Psoas muscle (tissue), 8 donors: ENCODE data around the gene CDH7. TPM values are rescaled to one million over a fixed set of nuclear protein-coding genes. Genes with fewer than 3 reads are reported as not detected.

ENCODE experiments used
- ATAC-seq, 4 donors: fragments of 200-7000 bp; cut with Tn5 transposase; one replicate each; pipeline ENCODE4 v1.9.1; 2020; ENCODE audit warnings: moderate library complexity in 3 of 4, mild to moderate bottlenecking in 2 of 4
- DNase-seq, 2 donors: peaks; one replicate each; pipeline ENCODE4 v3.0.0-alpha.2; 2020
- H3K27ac ChIP-seq: fragments of 200-600 bp; one replicate; pipeline ENCODE4 v1.8.0; 2022
- H3K27me3 ChIP-seq, 3 donors: fragments of 200-600 bp in 1 of 3; one replicate each; pipeline versions ENCODE4 v1.6.1 to v1.8.0; 2013 to 2022; ENCODE audit warnings: low read length in 2 of 3, mild to moderate bottlenecking in 2 of 3, moderate library complexity in 1 of 3; ENCODE audit not compliant: insufficient read depth in 3 of 3
- H3K36me3 ChIP-seq, 2 donors: fragments of 200-600 bp in 1 of 2; one replicate each; pipeline versions ENCODE4 v1.6.1 to v1.8.0; 2013 to 2022; ENCODE audit warnings: low read depth in 1 of 2, mild to moderate bottlenecking in 1 of 2, moderate library complexity in 1 of 2; ENCODE audit not compliant: insufficient read depth in 1 of 2
- H3K4me1 ChIP-seq: fragments of 200-600 bp; one replicate; pipeline ENCODE4 v1.8.0; 2022
- H3K4me3 ChIP-seq: fragments of 200-600 bp; one replicate; pipeline ENCODE4 v1.8.0; 2022; ENCODE audit warnings: mild to moderate bottlenecking
- H3K9me3 ChIP-seq: fragments of 200-600 bp; one replicate; pipeline ENCODE4 v1.8.0; 2022
- WGBS, 3 donors: extraction: QIAGEN DNeasy Blood & Tissue Kit; methylation state at CpG; one replicate each; pipeline versions ENCODE4 v1.1.6 to v1.1.7; 2013; 5-methylcytosine and 5-hydroxymethylcytosine counted together
- intact Hi-C, 2 donors: fragments of 100-400 bp; cut with DNase I; formaldehyde crosslinking; loops; one replicate each; pipeline versions ENCODE4 v1.11.0 to v1.14.2; 2022
- long read RNA-seq, 2 donors: library from polyadenylated mRNA; unstranded; transcript quantifications; one replicate each; pipeline ENCODE4 v2.0.0, GENCODE V29; 2021
- polyA plus RNA-seq, 3 donors: library from polyadenylated mRNA; stranded (reverse); fragments of 200-250 nt; gene quantifications; one replicate each; pipeline ENCODE4 v1.2.3, GENCODE V29; 2013
- total RNA-seq, 4 donors: library from RNA; stranded (reverse); fragmentation: NEBNext Ultra II Directional in 2 of 4; extraction: Animal tissue kit (Norgen Biotek cat#: 25700) in 2 of 4; gene quantifications; one replicate each; pipeline versions ENCODE4 v1.2.1 to v1.2.4, GENCODE V29; 2021 to 2023
- TF ChIP-seq, protein P1 (sequence below): fragments of 200-600 bp; IDR thresholded peaks from one replicate; pipeline ENCODE4 v1.8.0; 2022; ENCODE audit warnings: antibody characterized with exemption
- donor health status: healthy with polysubstance abuse.
- donor health status: DM: no; HTN: no; CAD: no; lungs with moderate emphysema.
- donor health status: Bipolar disorder and iron deficiency.
- donor health status: healthy.
- donor health status: DM: yes; HTN: yes; CAD: no.
- donor health status: DM: no; HTN: no; CAD: no.
- donor health status: DM: no; HTN: no; CAD: no.
- donor health status: DM: yes; HTN: yes; CAD: no.

The CDH7 gene
- total RNA-seq: not detected
- polyA plus RNA-seq: under 1 TPM in 1 of 3 donors, not detected in 2; under 0.01 TPM
- long read RNA-seq, donor 1: 0 reads
- long read RNA-seq, donor 2: 0 reads

GRCh38 chr18:65750389-65751154, at the start of gene CDH7:
TSS of gene CDH7 (plus strand) at chr18:65751012. CDS start at chr18:65762843, 11,831 bp downstream.
- WGBS, 3 donors: 0 to 1% (median 1%) methylated on average over 56 to 85 of the region's 85 CpGs
- H3K27ac ChIP-seq: no peak within 1 kb of the TSS
- no peaks in the 10 kb centered on the region for H3K9me3 ChIP-seq
- intact Hi-C loops: no loop called here
- H3K4me1 ChIP-seq: no peaks in the 10 kb centered on the region
- DNase-seq (peak in 1 of 2 donors; percentile 49), ATAC-seq (no peak)
- H3K27me3 ChIP-seq: peaks cover 0 to 26% (median 7%) of the 10 kb centered on the region in 3 donors
- TF ChIP-seq, protein P1, sequence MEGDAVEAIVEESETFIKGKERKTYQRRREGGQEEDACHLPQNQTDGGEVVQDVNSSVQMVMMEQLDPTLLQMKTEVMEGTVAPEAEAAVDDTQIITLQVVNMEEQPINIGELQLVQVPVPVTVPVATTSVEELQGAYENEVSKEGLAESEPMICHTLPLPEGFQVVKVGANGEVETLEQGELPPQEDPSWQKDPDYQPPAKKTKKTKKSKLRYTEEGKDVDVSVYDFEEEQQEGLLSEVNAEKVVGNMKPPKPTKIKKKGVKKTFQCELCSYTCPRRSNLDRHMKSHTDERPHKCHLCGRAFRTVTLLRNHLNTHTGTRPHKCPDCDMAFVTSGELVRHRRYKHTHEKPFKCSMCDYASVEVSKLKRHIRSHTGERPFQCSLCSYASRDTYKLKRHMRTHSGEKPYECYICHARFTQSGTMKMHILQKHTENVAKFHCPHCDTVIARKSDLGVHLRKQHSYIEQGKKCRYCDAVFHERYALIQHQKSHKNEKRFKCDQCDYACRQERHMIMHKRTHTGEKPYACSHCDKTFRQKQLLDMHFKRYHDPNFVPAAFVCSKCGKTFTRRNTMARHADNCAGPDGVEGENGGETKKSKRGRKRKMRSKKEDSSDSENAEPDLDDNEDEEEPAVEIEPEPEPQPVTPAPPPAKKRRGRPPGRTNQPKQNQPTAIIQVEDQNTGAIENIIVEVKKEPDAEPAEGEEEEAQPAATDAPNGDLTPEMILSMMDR: no peak
- peak within 1 kb of the TSS; percentile 47 for H3K4me3 ChIP-seq
- no peaks in the 10 kb centered on the region for H3K36me3 ChIP-seq

DNA sequence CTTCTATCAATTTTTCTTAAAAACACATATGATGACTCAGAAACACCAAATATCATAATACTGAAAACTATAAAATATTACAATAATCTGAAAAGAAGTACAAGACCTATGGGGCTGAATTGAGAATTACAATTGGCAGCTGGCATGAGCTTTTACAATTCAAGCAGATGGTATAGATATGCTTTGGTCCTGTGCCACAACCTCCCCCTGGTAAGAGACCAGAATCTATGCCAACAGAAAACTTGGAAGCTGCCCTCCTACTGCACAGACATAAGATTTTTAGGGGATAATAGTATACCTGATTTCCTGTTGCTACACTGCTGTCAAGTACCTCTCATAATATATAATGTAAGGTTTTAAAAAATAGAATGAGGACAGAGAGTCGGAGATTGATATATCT, 46.8 kb upstream of the CDH7 start:
- H3K9me3 ChIP-seq: no peaks in the 10 kb centered on the region
- intact Hi-C loops: no loop called here
- no peak overlapping the region for H3K4me3 ChIP-seq
- TF ChIP-seq, protein P1: no peak
- WGBS, 3 donors: 84 to 91% (median 87%) methylated on average over 1 of the region's 1 CpG
- DNase-seq: no peak
- no peaks in the 10 kb centered on the region for H3K27me3 ChIP-seq
- H3K36me3 ChIP-seq: no peaks in the 10 kb centered on the region
- ATAC-seq: no peak
- H3K4me1 ChIP-seq: no peaks in the 10 kb centered on the region
- H3K27ac ChIP-seq: no peak overlapping the region

DNA sequence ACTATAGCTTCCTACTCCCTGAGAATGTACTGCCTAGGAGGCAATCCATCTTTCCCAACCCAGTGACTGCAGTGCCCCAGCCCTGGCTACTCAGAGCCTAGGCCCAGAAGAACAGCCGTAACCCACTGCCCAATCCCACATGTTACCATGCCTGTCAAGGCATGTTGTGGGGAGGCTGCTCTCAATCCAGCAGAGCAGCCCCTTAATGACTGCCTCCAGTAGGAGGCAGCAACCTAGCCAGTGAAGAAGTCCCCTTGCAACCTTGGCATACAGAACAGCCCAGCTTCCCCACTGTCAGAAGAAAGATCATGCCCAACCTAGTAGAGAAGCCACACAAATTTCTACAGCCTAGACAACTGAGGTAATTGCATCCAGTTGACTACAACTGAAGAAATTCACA, 44.2 kb upstream of the CDH7 start:
- 43 to 94% (median 93%) methylated on average over 1 of the region's 1 CpG for WGBS, 3 donors
- no peaks in the 10 kb centered on the region for H3K27me3 ChIP-seq
- intact Hi-C loops: no loop called here

GRCh38 chr18:65711493-65711892, 39.3 kb upstream of the CDH7 start:
- TF ChIP-seq, protein P1: no peak
- Histone ChIP-seq H3K4me3 (no peak overlapping the region), H3K27ac (no peak overlapping the region), H3K36me3 (no peaks in the 10 kb centered on the region), H3K9me3 (peaks cover 3% of the 10 kb centered on the region), H3K27me3 (no peaks in the 10 kb centered on the region), H3K4me1 (no peaks in the 10 kb centered on the region)
- ATAC-seq (no peak), DNase-seq (no peak)
- WGBS, 3 donors: 51 to 63% (median 55%) methylated on average over 1 of the region's 1 CpG
- intact Hi-C loops: no loop called here

More for the DNA sequence above, 44.2 kb upstream of the CDH7 start:
- no peak overlapping the region for H3K4me3 ChIP-seq
- ATAC-seq (no peak), DNase-seq (no peak)
- no peaks in the 10 kb centered on the region for H3K36me3 ChIP-seq
- no peak overlapping the region for H3K27ac ChIP-seq
- no peaks in the 10 kb centered on the region for H3K4me1 ChIP-seq
- H3K9me3 ChIP-seq: no peaks in the 10 kb centered on the region
- TF ChIP-seq, protein P1: no peak
